Panc1 (cell line): ENCODE measurements around the gene AKAP6. TPM values are rescaled to one million over a fixed set of nuclear protein-coding genes. Genes with fewer than 3 reads are reported as not detected.

Source experiments
- ATAC-seq: fragments of 200-7000 bp; cut with Tn5 transposase; 2 replicates; pipeline ENCODE4 v1.9.1; 2020; ENCODE audit warnings: mild to moderate bottlenecking, moderate library complexity
- BruUV-seq: library from RNA; stranded (reverse); fragments of 400-500 nt; replicated peaks from 2 replicates; lab custom pipeline; 2021; lab: Mats Ljungman, UMichigan
- CTCF ChIA-PET: fragments of 300-600 bp; sonication (Branson Sonifier 250); formaldehyde crosslinking; loops from one replicate; lab custom pipeline; 2022; ENCODE audit warnings: antibody characterized with exemption; lab: Charles Lee
- POLR2A ChIA-PET: fragments of 300-600 bp; sonication (Branson Sonifier 250); formaldehyde crosslinking; loops from one replicate; lab custom pipeline; 2022; ENCODE audit warnings: antibody characterized with exemption; lab: Charles Lee
- DNase-seq: peaks from one replicate; pipeline ENCODE4 v3.0.0-alpha.2; 2010; ENCODE audit warnings: low read depth, low spot score
- H3K27ac ChIP-seq: 2 replicates; pipeline ENCODE4 v1.5.1; 2011; ENCODE audit warnings: mild to moderate bottlenecking, low read length, inconsistent platforms
- H3K27me3 ChIP-seq: fragments of 200-500 bp; sonication (Bioruptor generic); 2 replicates; pipeline ENCODE4 v1.6.0; 2014; ENCODE audit warnings: low read length, inconsistent platforms; ENCODE audit not compliant: control insufficient read depth, insufficient read depth
- H3K36me3 ChIP-seq: fragments of 200-500 bp; sonication (Bioruptor generic); 2 replicates; pipeline ENCODE4 v1.5.1; 2014; ENCODE audit warnings: inconsistent platforms, mild to moderate bottlenecking, low read length, moderate library complexity; ENCODE audit not compliant: control insufficient read depth, insufficient read depth
- H3K4me1 ChIP-seq: 2 replicates; pipeline ENCODE4 v1.5.1; 2011; ENCODE audit warnings: inconsistent platforms, mild to moderate bottlenecking, low read length, moderate library complexity; ENCODE audit not compliant: control insufficient read depth, insufficient read depth
- H3K4me3 ChIP-seq, 2 experiments: 2 replicates each; pipeline ENCODE4 v1.5.1; 2011 to 2012; ENCODE audit warnings: low read depth in 2 of 2, low read length in 2 of 2, mild to moderate bottlenecking in 2 of 2, inconsistent platforms in 1 of 2, moderate library complexity in 1 of 2
- H3K9me3 ChIP-seq: fragments of 200-500 bp; sonication (Bioruptor generic); 2 replicates; pipeline ENCODE4 v1.5.1; 2014; ENCODE audit warnings: low read depth, mild to moderate bottlenecking, inconsistent platforms, low read length, moderate library complexity; ENCODE audit not compliant: control insufficient read depth, insufficient read depth
- CTCF ChIP-seq: fragments of 450-650 bp; IDR thresholded peaks from 2 replicates; pipeline ENCODE4 v1.5.1; 2017; ENCODE audit warnings: mild to moderate bottlenecking
- POLR2AphosphoS5 ChIP-seq: IDR thresholded peaks from 2 replicates; pipeline ENCODE4 v1.6.1; 2012; ENCODE audit warnings: mild to moderate bottlenecking, low read depth, low read length, moderate library complexity
- REST ChIP-seq, 2 experiments: IDR thresholded peaks; 2 replicates each; pipeline ENCODE4 v1.6.1; 2011 to 2012; ENCODE audit warnings: low read depth in 2 of 2, control low read depth in 1 of 2, low read length in 1 of 2, mild to moderate bottlenecking in 1 of 2, moderate library complexity in 1 of 2; ENCODE audit not compliant: insufficient read depth in 1 of 2
- SIN3A ChIP-seq: IDR thresholded peaks from 2 replicates; pipeline ENCODE4 v1.6.1; 2012; ENCODE audit warnings: low read depth, mild to moderate bottlenecking, low read length, moderate library complexity, borderline replicate concordance; ENCODE audit not compliant: insufficient read depth
- TCF7L2 ChIP-seq: IDR thresholded peaks from 2 replicates; pipeline ENCODE4 v1.6.1; 2011; ENCODE audit warnings: mild to moderate bottlenecking, low read depth, low read length, inconsistent platforms
- in situ Hi-C: cut with HindIII; loops from 2 replicates; pipeline ENCODE4 v1.10.0; 2016; ENCODE audit warnings: low sequenced_read_pairs, low pct_unique_long_range_greater_than_20kb
- intact Hi-C: fragments of 100-400 bp; cut with micrococcal nuclease; formaldehyde crosslinking; loops from one replicate; pipeline ENCODE4 v1.10.0; 2022; ENCODE audit not compliant: unreplicated experiment
- total RNA-seq: library from RNA; stranded (reverse); gene quantifications from one replicate; pipeline ENCODE4 v1.2.1, GENCODE V29; 2021; ENCODE audit not compliant: unreplicated experiment

AKAP6 gene
- total RNA-seq, 1 experiment from 2014 or later: 0.82 TPM

- ChIA-PET CTCF (no interaction called here), POLR2A (no interaction called here)
- Histone ChIP-seq H3K9me3 (no peaks in the 10 kb centered on the region), H3K27me3 (no peaks in the 10 kb centered on the region), H3K4me3 (no peak overlapping the region), H3K36me3 (no peaks in the 10 kb centered on the region), H3K4me1 (no peaks in the 10 kb centered on the region; the same call in 1 of the 2 replicates), H3K27ac (no peak overlapping the region)
- no peak for TF ChIP-seq REST (IDR thresholded peaks at IDR 0.05; ENCODE audit: insufficient read depth in 1 of 2, low read depth in 2 of 2, low read length in 1 of 2)
- no peak for TF ChIP-seq SIN3A
- no peak for TF ChIP-seq TCF7L2
- no peak for TF ChIP-seq CTCF
- TF ChIP-seq POLR2AphosphoS5: no peak
- ATAC-seq (no peak), DNase-seq (no peak)
- intact Hi-C loops (no loop called here), in situ Hi-C loops (no loop called here)
- BruUV-seq: no TSS peak
These were observed 17.1 kb upstream of the AKAP6 start for GRCh38 chr14:32312010-32312331.

- in situ Hi-C loops (no loop called here), intact Hi-C loops (no loop called here)
- Histone ChIP-seq H3K4me1 (no peaks in the 10 kb centered on the region; the same call in 1 of the 2 replicates), H3K36me3 (no peaks in the 10 kb centered on the region), H3K4me3 (no peak overlapping the region), H3K9me3 (no peaks in the 10 kb centered on the region), H3K27ac (no peak overlapping the region), H3K27me3 (no peaks in the 10 kb centered on the region)
- TF ChIP-seq CTCF: no peak
- TF ChIP-seq TCF7L2: no peak
- TF ChIP-seq SIN3A: no peak
- TF ChIP-seq REST (IDR thresholded peaks at IDR 0.05; ENCODE audit: insufficient read depth in 1 of 2, low read depth in 2 of 2, low read length in 1 of 2): no peak
- TF ChIP-seq POLR2AphosphoS5: no peak
- no peak for ATAC-seq
- no peak for DNase-seq
- ChIA-PET POLR2A (no interaction called here), CTCF (no interaction called here)
- BruUV-seq: no TSS peak
These were observed 15.2 kb upstream of the AKAP6 start for GRCh38 chr14:32313844-32314376.
